HG02943 (cell line): ENCODE data around the gene RDH14.

Experiments
- ATAC-seq: cut with Tn5 transposase; IDR thresholded peaks from one replicate; pipeline ENCODE4 v1.9.1; 2021; ENCODE audit warnings: mild to moderate bottlenecking, low read depth, moderate library complexity; ENCODE audit not compliant: unreplicated experiment

Gene RDH14

DNA sequence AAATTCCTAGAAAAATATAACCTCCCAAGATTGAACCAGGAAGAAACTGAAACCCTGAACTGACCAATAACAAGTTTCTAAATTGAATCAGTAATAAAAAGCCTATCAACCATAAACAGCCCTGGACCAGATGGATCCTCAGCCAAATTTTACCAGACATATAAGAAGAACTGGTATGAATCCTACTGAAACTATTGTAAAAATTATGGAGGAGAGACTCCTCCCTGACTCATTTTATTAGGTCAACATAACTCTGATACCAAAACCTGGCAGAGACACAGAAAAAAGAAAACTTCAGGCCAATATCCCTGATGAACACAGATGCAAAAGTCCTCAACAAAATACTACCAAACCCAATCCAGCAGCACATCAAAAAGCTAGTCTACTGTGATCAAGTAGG lies 17.6 kb upstream of the RDH14 start:
- ATAC-seq = no peak

DNA sequence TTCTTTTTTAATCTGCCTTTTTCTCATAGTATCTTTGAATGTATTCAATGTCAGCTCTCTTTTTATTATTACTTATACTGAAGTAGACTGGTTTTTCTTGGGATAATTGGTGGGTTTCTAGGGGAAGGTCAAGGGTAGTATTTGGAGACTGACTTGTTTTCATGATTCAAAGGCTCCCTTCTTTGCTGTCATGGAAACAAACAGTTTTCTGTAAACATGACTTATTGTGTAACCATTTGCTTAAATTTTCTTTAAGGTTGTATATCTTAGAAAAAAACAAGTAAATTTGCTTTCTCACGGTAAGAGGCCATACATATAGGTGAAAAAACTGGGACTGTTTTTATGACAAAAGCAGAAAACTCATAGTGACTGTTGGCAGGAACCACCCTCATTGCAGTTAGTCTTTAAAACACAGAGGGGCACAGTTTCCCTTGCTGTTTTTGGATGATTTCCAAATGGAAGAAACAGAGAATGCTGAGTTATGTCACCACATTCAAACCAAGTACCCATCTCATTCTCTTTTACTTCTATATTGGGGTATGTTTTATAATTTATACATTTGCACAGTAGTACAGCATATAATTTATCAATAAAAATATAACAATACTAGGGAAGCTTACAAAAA lies 5.8 kb upstream of the RDH14 start:
- ATAC-seq = no peak

DNA sequence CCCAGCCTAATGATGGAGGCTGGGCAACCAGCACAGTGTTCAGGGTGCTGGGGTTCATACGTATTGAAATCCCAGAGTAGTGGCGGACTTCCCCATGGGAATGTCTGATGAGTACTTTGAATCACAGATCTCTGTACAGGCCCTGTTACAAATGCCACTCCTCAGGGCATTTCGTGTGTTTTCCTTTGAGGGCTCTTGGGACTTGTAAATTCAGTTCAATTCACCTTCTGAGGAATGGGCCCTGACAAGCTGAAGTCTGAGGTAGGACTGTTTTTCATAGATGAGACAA lies 288 bp upstream of the RDH14 start:
- ATAC-seq = no peak

DNA sequence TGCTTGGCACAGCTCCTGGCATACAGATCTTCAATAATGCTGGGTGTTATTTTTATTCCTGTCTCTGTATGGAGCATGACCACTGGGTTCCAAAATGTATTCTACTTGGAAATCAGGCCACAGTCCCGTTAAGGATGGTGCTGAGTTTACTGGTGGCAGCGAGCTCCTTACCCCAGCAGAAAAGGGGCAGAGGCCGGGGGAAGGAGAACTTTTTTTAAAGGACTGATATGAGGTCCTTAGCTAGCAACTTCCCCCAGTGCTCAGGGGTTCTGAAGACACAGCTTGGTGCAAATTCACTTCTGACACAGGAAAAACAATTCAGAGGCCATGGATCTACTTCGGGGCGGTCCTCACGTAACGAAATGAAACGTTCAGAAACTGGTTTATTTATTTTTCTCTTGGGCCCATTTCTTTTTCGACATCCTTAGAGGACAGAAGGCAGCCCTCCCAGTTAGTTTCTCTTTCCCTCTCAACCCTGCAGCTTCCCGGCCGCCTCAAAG lies 872 bp downstream of the RDH14 start:
- ATAC-seq = no peak

DNA sequence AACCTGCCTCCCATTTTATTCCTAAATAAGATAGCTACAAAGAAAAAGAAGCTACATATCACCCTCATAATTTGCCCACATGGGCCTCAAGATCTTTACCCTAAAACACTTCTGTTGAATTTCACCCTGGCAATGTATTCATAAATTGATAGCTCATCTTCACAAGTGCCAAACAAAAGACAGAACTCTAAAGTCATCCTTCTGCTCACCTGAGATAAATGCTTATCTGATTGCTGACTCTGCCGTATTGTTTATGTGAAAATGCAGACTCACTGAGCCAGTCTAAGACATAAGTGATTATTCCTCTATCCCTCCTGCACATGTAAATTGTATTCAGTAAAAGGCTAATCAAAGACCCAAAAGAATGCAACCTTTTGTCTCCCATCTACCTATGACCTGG lies 2.0 kb downstream of the RDH14 start:
- ATAC-seq = no peak

DNA sequence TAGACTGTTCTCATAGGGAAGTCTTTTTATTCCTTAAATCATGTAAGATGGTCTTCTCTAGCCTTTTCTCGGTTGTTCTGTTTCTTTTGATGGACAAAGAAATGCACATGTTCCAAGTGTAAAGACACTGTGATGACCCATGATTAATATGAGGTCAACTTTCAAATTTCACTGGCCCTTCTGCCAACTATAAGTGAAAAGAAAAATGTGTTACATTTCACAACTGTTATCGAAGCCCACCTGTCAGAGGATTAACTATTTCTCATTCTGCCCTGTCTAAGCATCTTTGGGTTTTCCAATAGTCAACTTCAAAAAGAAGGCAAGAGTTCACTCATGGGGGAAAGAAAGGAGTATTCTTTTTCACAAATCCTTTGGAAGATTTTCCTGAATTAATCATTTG lies 3.3 kb downstream of the RDH14 start:
- ATAC-seq = no peak

DNA sequence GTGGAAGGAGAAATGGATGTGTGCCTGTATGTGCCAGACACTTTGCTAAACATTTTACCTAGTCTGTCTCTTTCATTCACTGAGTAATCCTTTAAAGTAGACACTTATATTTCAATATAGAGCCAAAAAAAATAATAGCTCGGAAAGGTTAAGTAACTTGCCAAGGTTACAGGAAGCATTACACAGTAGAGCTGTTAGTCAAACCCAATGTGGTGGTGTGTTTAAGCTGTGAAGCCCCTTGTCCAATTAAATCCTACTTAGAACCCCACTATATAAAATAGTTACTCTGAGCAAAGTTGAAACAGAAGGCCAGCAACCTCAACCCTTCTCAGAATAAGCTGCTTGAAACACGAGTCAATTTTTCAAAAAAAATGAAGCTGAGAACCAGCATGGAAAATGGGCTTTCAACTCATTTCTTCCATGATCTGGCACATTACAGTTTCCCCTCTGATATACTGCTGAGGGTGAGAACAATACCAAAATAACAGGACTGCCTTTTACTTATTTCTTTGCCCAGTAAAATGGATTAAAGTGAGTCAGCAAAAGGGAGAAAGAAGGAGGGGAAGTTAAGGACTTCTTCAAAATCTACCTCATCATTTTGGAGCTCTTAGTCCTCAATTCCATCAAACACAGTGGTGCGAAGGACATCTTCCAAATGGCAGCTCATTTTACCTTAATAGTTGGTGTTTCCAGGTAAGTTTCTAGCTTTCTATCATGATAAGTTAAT lies 7.9 kb downstream of the RDH14 start:
- no peak for ATAC-seq

DNA sequence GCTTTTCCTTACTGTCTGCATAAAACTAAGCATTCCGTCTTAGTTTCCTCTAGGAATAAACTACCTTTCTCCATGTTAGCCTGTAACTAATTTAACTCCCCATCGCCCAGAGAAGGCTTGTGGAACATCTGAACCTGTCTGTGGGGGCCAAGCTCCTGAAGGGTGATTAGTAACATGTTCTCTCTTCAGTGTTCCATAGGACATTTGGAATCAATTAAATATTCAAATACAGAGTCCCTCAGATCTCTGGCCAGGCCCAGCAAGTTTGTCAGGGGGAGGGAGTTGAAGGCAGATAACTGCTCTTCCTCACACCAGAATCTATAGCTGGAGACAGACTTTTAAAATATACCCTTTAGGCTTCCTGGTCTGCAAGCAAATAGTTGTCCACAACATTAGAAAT lies 8.8 kb downstream of the RDH14 start:
- ATAC-seq = no peak

DNA sequence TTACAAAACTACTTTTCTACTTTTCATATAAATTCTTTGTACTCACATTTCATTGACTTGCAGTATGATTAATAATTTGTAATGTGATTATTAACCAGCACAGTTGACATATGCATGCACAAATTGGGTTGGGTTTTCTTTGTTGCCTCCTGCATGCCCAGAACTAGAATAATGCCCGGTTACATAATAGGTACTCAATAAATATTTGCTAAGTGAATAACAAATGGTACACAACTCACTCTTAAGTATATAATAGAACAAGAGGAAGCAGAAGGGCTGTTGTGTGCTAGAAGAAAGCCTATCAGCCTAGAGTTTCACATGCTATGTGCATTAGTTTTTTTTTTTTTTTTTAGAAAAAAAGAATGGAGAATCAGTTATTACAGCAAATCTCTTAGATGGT lies 9.3 kb downstream of the RDH14 start:
- no peak for ATAC-seq

DNA sequence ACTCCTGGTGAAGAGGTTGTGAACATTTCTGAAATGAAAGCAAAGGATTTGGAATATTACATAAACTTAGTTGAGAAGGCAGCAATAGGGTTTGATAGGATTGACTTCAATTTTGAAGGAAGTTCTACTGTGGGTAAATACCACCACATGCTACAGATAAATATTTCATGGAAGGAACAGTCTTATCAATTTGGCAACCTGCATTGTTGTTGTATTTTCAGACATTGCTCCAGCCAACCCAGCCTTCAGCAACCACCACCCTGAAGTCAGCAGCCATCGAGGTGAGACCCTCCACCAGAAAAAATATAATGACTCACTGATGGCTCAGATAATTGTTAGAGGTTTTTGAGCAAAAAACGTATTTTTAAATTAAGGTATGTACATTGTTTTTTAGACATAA lies 10.0 kb downstream of the RDH14 start:
- no peak for ATAC-seq

DNA sequence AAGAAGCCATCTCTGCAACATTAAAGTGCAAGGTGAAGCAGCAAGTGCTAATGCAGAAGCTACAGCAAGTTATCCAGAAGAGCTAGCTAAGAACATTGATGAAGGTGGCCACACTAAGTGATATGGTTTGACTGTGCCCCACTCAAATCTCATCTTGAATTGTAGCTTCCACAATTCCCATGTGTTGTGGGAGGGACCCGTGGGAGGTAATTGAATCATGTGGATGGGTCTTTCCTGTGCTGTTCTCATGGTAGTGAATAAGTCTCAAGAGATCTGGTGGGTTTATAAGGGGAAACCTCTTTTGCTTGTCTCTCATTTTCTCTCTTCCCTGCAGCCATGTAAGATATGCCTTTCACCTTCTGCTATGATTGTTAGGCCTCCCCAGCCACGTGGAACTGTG lies 11.4 kb downstream of the RDH14 start:
- ATAC-seq = no peak

DNA sequence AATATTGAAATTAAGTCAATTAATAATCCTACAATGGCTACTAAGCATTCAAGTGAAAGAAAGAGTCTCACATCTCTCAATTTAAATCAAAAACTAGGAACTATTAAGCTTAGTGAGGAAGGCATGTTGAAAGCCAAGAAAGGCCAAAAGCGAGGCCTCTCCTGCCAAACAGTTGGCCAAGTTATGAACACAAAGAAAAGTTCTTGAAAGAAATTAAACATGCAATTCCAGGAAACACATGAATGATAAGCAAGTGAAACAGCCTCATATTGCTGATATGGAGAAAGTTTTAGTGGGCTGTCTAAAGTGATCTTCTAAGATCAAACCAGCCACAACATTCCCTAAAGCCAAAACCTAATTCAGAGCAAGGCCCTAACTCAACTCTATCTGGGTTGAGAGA lies 11.8 kb downstream of the RDH14 start:
- ATAC-seq = no peak

DNA sequence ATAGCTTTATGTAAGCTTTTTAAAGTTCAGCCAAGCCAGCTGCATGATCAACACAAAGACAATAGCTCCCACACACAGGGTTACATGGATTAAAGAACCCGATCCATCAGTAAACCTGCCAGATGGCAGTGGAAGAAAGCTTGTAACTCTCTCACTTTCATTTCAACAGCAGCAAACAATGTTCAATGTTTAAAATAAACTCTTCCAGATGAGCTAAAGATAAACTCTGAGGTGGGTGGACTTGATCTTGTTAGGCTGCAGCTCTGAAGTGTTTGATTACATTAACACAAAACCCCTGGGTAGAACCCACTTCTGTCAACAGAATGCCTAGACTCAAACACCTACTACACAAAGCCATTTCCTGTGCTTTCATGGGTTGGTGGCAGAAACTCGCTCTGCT lies 13.9 kb downstream of the RDH14 start:
- ATAC-seq = no peak

DNA sequence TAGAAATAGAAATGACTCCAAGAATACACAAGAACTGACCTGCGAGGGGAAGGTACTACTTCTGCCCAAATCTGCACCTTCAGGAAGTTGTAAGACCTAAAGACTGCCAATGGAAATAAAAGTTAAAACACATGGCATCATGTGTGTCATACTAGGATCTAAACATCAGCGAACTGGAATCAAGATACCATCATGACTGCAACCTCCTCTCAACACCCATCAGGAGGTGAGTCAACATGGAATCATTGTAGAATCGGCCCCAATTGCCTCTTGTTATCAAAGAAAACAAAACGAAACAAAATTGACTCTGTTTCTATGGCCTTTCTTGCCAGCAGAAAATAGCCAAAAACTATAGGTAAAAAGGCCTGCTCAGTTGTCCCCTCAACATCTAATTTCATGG lies 15.1 kb downstream of the RDH14 start:
- ATAC-seq = no peak

DNA sequence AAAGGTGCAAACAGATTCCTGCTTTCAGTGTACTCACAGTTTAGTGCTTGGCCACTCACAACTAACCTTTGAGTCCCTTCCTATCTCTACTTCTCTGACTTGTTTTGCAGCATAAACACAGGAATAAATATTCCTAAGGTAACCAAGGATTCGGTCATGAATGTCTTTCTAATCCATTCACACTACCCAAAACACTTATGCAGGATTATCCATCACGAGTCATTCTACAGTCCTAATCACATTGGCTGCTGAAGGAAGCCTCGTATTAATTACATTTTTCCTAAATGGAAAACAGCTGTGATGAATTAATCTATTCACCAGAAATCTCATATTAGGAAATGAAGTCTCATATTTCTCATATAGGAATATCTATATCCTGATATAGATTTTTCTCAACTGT lies 16.3 kb downstream of the RDH14 start:
- ATAC-seq = no peak

DNA sequence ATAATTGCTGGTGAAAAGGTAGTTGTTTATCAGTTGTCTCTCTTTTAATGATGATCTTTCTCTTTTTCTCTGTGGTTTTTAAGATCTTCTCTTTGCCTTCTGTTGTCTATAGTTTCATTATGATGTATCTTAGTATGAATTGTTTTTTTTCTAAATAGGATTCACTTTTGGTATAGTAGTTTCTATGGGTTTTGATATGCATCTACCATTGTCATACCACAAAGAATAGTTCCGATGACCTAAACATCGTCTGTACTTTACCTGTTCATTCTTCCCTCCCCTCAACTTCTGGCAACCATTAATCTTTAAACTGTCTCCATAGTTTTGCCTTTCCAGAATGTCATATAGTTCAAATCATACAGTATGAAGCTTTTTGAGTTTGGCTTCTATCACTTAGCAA lies 19.6 kb downstream of the RDH14 start:
- ATAC-seq = no peak

DNA sequence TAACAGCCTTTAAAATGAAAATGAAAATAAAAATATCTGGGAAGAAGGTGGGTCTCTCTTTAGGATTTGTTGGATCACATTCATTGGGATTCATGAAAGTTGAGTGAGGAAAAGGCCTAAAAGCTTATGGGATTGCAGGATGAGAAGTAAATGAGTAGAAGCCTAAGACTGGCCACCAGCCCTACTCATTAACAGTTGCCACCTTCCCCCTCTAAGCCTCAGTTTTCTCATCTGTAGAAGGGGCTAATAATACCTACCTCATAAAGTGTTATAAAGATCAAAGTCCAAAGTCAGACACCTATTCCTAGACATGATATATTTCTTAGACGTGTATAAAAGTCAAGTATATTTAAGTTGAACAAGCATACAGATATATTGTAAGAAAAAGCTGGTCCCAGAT lies 23.8 kb downstream of the RDH14 start:
- no peak for ATAC-seq

DNA sequence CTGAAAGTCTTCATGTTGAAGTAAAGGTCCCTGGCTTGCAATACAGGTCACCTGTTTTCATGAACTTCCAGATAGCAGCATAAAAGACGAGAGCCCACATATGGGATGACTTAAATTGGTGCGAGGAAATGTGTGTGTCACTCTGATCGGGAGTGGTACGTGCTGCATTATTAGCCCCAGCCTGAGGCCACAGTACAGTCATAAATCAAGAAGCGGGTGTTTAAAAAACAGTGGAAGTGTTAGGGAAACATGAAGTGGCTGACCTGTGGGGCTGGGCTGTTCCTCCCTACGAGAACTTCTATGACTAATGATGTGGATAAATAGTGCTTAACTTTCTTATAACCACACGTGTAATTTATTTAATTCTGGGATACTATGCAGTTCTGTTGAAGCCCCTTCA lies 24.4 kb downstream of the RDH14 start:
- no peak for ATAC-seq

DNA sequence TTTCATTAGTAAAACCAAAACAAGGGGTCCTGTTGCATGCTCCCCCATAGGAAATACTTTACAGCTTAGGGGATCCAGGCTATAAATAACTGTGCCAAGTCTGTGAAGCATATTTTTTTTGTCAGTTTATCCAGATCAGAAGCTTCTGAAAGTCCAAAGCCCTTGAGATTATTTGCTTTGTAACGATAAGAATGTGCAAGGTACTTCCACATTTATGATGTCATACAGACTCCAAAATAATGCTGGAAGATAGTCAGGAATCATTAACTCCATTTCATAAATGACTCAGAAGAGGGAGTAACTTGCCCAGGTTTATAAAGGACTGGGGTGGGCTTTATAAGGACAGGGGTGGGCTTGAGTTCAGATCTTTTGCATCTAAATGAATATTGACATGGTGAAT lies 29.3 kb downstream of the RDH14 start:
- no peak for ATAC-seq

DNA sequence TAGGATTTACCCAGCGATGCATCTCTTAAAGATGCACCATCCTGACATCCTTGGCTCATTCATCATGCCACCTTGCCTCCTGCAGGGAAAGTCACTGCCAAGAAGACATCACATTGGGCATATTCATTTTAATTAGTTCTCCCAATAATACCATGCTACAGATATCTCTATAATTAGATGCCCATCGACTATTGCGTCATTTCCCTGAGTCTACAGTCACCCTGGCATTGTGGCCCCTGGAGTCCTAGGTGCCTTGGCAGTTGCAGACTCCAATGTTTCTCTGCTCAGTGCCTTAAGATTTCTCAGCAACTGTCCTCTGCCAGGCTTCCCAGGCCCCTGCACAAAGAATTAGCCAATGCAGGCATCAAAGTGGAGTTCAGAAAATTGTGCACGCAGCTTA lies 32.6 kb downstream of the RDH14 start:
- no peak for ATAC-seq

DNA sequence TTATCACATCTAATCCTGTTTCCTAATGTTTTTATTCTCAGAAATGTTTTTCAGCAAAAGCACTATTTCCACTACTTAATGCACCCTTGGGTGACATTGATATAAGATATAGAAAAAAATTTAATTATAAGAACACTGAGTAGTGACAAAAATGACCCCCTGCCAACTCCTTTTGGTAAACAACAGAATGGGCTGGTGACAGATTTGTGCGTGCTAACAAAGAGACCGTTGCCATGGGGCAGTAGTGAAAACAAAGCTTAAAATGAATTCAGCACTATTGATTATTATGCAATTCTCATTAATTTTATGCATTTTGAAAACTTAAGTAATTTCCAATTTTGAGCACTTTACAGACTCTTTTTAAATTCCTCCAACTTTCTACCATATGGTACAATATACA lies 33.1 kb downstream of the RDH14 start:
- ATAC-seq = no peak

DNA sequence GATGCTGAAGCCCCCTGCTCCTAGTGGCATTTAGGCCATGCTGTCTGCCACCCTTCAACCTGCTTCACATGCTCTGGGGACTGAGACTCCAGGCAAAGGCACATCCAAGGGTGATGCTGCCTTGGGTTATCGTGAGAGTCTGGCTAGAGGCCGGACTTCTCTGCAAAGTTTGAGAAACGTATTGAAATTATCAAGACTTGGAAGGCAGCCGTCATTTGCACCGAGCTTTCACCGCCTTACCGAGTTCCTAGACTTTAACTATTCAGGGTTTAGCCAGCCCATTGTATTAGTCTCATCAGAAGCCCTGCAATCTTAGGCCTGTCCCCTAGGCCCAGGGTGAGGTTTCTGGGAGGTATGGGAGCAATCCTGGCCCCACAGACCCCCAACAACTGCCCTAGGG lies 34.0 kb downstream of the RDH14 start:
- no peak for ATAC-seq

DNA sequence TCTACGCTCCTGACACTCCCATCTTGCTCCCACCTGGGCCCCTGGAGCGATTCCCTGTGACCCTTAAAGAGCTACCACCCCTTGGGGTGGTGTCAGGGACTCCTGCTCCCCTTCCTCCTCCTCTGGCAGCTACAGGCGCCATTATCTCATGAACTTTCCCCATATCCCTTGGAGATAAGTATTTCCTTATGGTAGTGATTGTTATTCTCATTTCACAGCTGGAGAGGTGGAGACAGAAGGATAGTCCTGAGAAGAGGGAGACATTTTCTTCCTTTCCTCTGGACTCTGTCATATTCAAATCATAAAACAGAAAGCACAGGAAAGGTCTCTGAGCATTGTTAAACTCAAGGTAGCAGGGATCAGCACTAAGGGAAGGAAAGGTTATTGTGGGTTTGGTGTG lies 34.6 kb downstream of the RDH14 start:
- ATAC-seq = no peak
